ENCODE results near the gene TET3.

- TF ChIP-seq POLR2A (IDR thresholded peaks at IDR 0.05) = no peak
- TF ChIP-seq CTCF (IDR thresholded peaks at IDR 0.05) = no peak
These were observed 14.4 kb upstream of the TET3 start for GRCh38 chr2:73970141-73970803.

All from uterus (tissue), 2 donors.